ENCODE data around the gene NDUFS7. TPM values are rescaled to one million over a fixed set of nuclear protein-coding genes. Genes with fewer than 3 reads are reported as not detected.

Gene NDUFS7
- total and polyA plus RNA-seq, 9 donors: 67.7 to 106 (median 89.2) TPM

GRCh38 chr19:1392407-1392806 is 8.7 kb downstream of the NDUFS7 start:
- no peaks in the 10 kb centered on the region for H3K27me3 ChIP-seq (ENCODE audit: control insufficient read depth, insufficient read depth, low read length)
- peaks cover 14% of the 10 kb centered on the region for H3K4me1 ChIP-seq (ENCODE audit: control insufficient read depth, insufficient read depth, low read length)
- no peak for DNase-seq
- H3K9me3 ChIP-seq (replicated peaks; ENCODE audit: control insufficient read depth, low read depth, low read length): no peaks in the 10 kb centered on the region
- H3K4me3 ChIP-seq (ENCODE audit: low read length): no peak overlapping the region
- H3K36me3 ChIP-seq (ENCODE audit: control insufficient read depth, insufficient read depth, low read length): peaks cover 65% of the 10 kb centered on the region
- H3K27ac ChIP-seq (ENCODE audit: low read length): no peak overlapping the region
- WGBS (ENCODE audit: insufficient coverage): 92% methylated on average over 11 of the region's 15 CpGs

GRCh38 chr19:1392939-1393530 is 9.3 kb downstream of the NDUFS7 start:
- H3K4me1 ChIP-seq (ENCODE audit: control insufficient read depth, insufficient read depth, low read length): peaks cover 14% of the 10 kb centered on the region
- no peaks in the 10 kb centered on the region for H3K9me3 ChIP-seq (replicated peaks; ENCODE audit: control insufficient read depth, low read depth, low read length)
- 91% methylated on average over 31 of the region's 37 CpGs for WGBS (ENCODE audit: insufficient coverage)
- peaks cover 62% of the 10 kb centered on the region for H3K36me3 ChIP-seq (ENCODE audit: control insufficient read depth, insufficient read depth, low read length)
- no peak for DNase-seq
- H3K27ac ChIP-seq (ENCODE audit: low read length): no peak overlapping the region
- no peak overlapping the region for H3K4me3 ChIP-seq (ENCODE audit: low read length)
- H3K27me3 ChIP-seq (ENCODE audit: control insufficient read depth, insufficient read depth, low read length): no peaks in the 10 kb centered on the region

GRCh38 chr19:1393841-1394240 is 10.1 kb downstream of the NDUFS7 start:
- Histone ChIP-seq H3K4me1 (ENCODE audit: control insufficient read depth, insufficient read depth, low read length) (peaks cover 14% of the 10 kb centered on the region), H3K27ac (ENCODE audit: low read length) (no peak overlapping the region), H3K36me3 (ENCODE audit: control insufficient read depth, insufficient read depth, low read length) (peaks cover 62% of the 10 kb centered on the region), H3K4me3 (ENCODE audit: low read length) (no peak overlapping the region), H3K9me3 (replicated peaks; ENCODE audit: control insufficient read depth, low read depth, low read length) (no peaks in the 10 kb centered on the region), H3K27me3 (ENCODE audit: control insufficient read depth, insufficient read depth, low read length) (no peaks in the 10 kb centered on the region)
- WGBS (ENCODE audit: insufficient coverage): 77% methylated on average over 16 of the region's 17 CpGs
- DNase-seq: no peak

DNA sequence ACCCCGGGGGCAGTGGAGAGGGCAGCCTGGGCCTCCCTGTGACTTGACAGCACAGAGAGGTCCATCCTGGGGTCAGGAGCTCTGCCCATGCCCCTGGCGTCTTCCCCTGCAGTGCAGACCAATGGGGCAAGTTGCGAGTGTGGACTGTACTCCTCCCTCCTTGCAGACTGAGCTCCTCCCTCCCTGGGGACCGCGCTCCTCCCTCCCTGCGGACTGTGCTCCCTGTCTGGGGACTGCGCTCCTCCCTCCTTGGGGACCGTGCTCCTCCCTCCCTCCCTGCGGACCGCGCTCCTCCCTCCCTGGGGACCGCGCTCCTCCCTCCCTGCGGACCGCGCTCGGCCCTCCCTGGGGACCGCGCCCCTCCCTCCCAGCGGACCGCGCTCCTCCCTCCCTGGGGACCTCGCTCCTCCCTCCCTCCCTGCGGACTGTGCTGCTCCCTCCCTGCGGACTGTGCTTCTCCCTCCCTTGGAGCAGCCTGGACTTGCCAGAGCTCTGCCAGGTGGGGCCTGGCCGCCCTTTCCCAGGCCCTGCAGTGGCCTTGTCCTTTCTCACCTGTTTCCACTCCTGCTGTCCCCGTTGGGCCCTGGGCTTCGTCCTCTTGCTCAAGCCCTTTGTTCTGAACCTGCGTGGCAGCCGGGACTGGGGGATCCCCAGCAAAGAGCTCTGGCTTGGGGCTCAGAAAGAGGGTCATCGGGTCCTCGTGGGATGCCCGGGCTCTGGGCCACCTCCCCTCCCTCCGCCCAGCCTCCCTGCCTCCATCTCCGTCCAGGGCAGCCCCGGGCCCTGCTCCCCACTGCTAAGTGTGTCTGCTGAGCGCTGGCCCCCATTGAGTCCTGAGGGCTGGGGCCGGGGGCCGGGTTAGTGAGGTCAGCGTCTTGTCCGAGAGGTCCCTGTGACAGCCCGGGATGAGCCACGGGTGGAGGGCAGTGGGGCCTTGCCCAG is 10.8 kb downstream of the NDUFS7 start:
- 51% methylated on average over 43 of the region's 43 CpGs for WGBS (ENCODE audit: insufficient coverage)
- no peak for DNase-seq
- H3K27ac ChIP-seq (ENCODE audit: low read length): no peak overlapping the region
- no peaks in the 10 kb centered on the region for H3K9me3 ChIP-seq (replicated peaks; ENCODE audit: control insufficient read depth, low read depth, low read length)
- H3K4me3 ChIP-seq (ENCODE audit: low read length): no peak overlapping the region
- H3K4me1 ChIP-seq (ENCODE audit: control insufficient read depth, insufficient read depth, low read length): peaks cover 14% of the 10 kb centered on the region
- peaks cover 59% of the 10 kb centered on the region for H3K36me3 ChIP-seq (ENCODE audit: control insufficient read depth, insufficient read depth, low read length)
- H3K27me3 ChIP-seq (ENCODE audit: control insufficient read depth, insufficient read depth, low read length): no peaks in the 10 kb centered on the region

DNA sequence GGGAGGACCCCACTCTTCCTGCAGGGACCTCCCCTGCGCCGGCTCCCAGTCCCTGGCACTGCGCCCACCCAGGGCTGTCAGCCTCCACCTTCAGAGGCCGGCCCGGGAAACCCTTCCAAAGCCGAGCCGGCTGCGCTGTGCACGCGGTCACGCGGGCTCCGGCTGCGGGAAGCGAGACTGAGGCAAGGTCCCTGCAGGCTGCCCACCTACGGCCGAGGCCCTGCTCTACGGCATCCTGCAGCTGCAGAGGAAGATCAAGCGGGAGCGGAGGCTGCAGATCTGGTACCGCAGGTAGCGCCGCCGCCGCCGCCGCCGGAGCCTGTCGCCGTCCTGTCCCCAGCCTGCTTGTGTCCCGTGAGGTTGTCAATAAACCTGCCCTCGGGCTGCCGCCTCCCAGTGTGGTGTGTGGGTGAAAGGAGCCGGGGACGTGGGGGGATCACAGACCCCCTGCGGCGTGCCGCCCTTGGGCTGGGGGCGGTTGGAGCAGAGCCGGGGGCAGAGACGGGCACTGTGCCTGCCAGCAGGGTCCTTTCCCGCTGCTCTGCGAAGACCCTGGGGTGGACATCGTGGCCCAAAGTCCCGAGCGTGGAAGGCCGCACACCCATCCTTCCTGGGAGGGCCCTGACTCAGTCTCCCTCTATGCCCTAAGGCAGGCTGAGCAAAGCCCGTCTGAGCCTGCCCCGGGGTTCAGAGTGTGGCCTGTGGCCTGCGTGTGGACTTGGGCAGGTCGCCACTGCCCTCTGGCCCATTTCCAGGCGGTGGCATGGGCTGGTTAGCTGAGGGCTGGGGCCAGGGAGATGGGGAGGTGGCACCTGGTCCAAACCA is 11.7 kb downstream of the NDUFS7 start:
- no peaks in the 10 kb centered on the region for H3K9me3 ChIP-seq (replicated peaks; ENCODE audit: control insufficient read depth, low read depth, low read length)
- DNase-seq: no peak
- peaks cover 54% of the 10 kb centered on the region for H3K36me3 ChIP-seq (ENCODE audit: control insufficient read depth, insufficient read depth, low read length)
- 76% methylated on average over 38 of the region's 52 CpGs for WGBS (ENCODE audit: insufficient coverage)
- H3K4me1 ChIP-seq (ENCODE audit: control insufficient read depth, insufficient read depth, low read length): peaks cover 18% of the 10 kb centered on the region
- H3K4me3 ChIP-seq (ENCODE audit: low read length): no peak overlapping the region
- no peak overlapping the region for H3K27ac ChIP-seq (ENCODE audit: low read length)
- H3K27me3 ChIP-seq (ENCODE audit: control insufficient read depth, insufficient read depth, low read length): no peaks in the 10 kb centered on the region

GRCh38 chr19:1396019-1396767 is 12.5 kb downstream of the NDUFS7 start:
- H3K36me3 ChIP-seq (ENCODE audit: control insufficient read depth, insufficient read depth, low read length): peaks cover 46% of the 10 kb centered on the region
- H3K4me3 ChIP-seq (ENCODE audit: low read length): no peak overlapping the region

GRCh38 chr19:1396768-1397679 is 13.3 kb downstream of the NDUFS7 start:
- H3K9me3 ChIP-seq (replicated peaks; ENCODE audit: control insufficient read depth, low read depth, low read length): no peaks in the 10 kb centered on the region
- peaks cover 29% of the 10 kb centered on the region for H3K4me1 ChIP-seq (ENCODE audit: control insufficient read depth, insufficient read depth, low read length)
- H3K27me3 ChIP-seq (ENCODE audit: control insufficient read depth, insufficient read depth, low read length): no peaks in the 10 kb centered on the region
- DNase-seq: no peak
- H3K27ac ChIP-seq (ENCODE audit: low read length): no peak overlapping the region
- WGBS (ENCODE audit: insufficient coverage): 73% methylated on average over 36 of the region's 42 CpGs
- H3K36me3 ChIP-seq (ENCODE audit: control insufficient read depth, insufficient read depth, low read length): peaks cover 44% of the 10 kb centered on the region
- H3K4me3 ChIP-seq (ENCODE audit: low read length): no peak overlapping the region

More at GRCh38 chr19:1396019-1396767, 12.5 kb downstream of the NDUFS7 start:
- WGBS (ENCODE audit: insufficient coverage): 21% methylated on average over 18 of the region's 25 CpGs
- DNase-seq: no peak
- Histone ChIP-seq H3K4me1 (ENCODE audit: control insufficient read depth, insufficient read depth, low read length) (peaks cover 24% of the 10 kb centered on the region), H3K27me3 (ENCODE audit: control insufficient read depth, insufficient read depth, low read length) (no peaks in the 10 kb centered on the region), H3K27ac (ENCODE audit: low read length) (no peak overlapping the region), H3K9me3 (replicated peaks; ENCODE audit: control insufficient read depth, low read depth, low read length) (no peaks in the 10 kb centered on the region)

GRCh38 chr19:1397838-1398237 is 14.1 kb downstream of the NDUFS7 start:
- no peak for DNase-seq
- H3K36me3 ChIP-seq (ENCODE audit: control insufficient read depth, insufficient read depth, low read length): peaks cover 36% of the 10 kb centered on the region
- H3K27me3 ChIP-seq (ENCODE audit: control insufficient read depth, insufficient read depth, low read length): peaks cover 6% of the 10 kb centered on the region
- no peak overlapping the region for H3K4me3 ChIP-seq (ENCODE audit: low read length)
- H3K27ac ChIP-seq (ENCODE audit: low read length): no peak overlapping the region
- no peaks in the 10 kb centered on the region for H3K9me3 ChIP-seq (replicated peaks; ENCODE audit: control insufficient read depth, low read depth, low read length)
- H3K4me1 ChIP-seq (ENCODE audit: control insufficient read depth, insufficient read depth, low read length): peaks cover 30% of the 10 kb centered on the region
- 91% methylated on average over 7 of the region's 9 CpGs for WGBS (ENCODE audit: insufficient coverage)

DNA sequence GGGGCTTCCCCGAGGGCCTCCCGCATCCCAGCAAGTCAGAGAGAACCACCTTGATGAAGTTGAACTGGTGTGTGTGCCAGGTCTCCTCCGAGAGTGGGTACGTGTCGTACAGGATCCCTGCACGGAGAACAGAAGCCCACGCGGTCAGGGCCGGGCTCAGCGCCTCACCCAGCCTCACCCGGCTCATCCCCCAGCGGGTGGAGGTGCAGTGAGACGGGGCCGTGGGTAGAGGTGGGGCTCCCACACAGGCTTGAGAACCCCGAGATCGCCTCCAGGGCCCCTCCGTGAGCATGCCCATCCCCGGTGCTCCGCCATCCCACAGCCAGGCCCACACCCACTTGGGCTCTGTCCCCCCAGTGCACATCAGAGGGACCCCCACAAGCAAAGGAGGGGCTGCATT is 15.4 kb downstream of the NDUFS7 start:
- Histone ChIP-seq H3K4me3 (ENCODE audit: low read length) (no peak overlapping the region), H3K36me3 (ENCODE audit: control insufficient read depth, insufficient read depth, low read length) (peaks cover 24% of the 10 kb centered on the region), H3K4me1 (ENCODE audit: control insufficient read depth, insufficient read depth, low read length) (peaks cover 30% of the 10 kb centered on the region), H3K27me3 (ENCODE audit: control insufficient read depth, insufficient read depth, low read length) (peaks cover 9% of the 10 kb centered on the region), H3K9me3 (replicated peaks; ENCODE audit: control insufficient read depth, low read depth, low read length) (no peaks in the 10 kb centered on the region), H3K27ac (ENCODE audit: low read length) (no peak overlapping the region)
- DNase-seq: no peak
- 87% methylated on average over 12 of the region's 19 CpGs for WGBS (ENCODE audit: insufficient coverage)

All from muscle of leg (tissue), 11 donors.